ENCODE measurements around the gene SPDYC.

SPDYC gene

GRCh38 chr11:65219930-65220213, 49.8 kb downstream of the SPDYC start:
- DNase-seq (ENCODE audit: low read depth) = no peak
- no peak overlapping the region for H3K4me3 ChIP-seq (ENCODE audit: low read length)
- TF ChIP-seq CTCF (conservative IDR thresholded peaks at IDR 0.05; ENCODE audit: low read depth, low read length) = no peak

GRCh38 chr11:65221026-65221425, 51.0 kb downstream of the SPDYC start:
- no peak for TF ChIP-seq CTCF (conservative IDR thresholded peaks at IDR 0.05; ENCODE audit: low read depth, low read length)
- no peak for DNase-seq (ENCODE audit: low read depth)
- H3K4me3 ChIP-seq (ENCODE audit: low read length) = no peak overlapping the region

Data from retinal pigment epithelial cell (primary cell).